Measurements from ENCODE around the gene MAPK8.

MAPK8 gene

DNA sequence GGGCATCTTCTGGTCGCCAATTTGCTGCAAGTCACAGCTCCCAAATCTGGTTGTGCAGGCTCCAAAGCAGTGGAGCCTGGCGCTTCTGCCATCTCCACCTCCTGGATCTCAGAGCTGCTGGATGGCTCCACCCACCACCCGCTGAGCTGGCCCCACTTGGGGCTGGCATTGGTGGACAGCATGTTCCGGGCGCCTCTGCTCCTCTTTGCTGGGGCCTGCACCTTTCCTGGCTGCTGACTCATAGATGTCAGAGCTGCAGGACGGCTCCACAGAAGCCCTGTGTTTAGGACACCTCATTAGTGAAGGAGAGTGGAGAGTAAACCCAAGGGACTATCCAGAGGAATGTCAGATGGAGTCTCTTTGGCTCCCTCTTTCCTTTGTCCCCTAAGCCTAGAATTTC is 27.4 kb downstream of the MAPK8 start:
- Histone ChIP-seq H3K4me3 (ENCODE audit: low read depth, low read length) (no peak overlapping the region), H3K27me3 (ENCODE audit: control insufficient read depth, insufficient read depth, low read length) (no peaks in the 10 kb centered on the region), H2AFZ (no peak overlapping the region), H3K79me2 (peaks cover 46% of the 10 kb centered on the region), H3K27ac (no peak overlapping the region), H3K9me3 (ENCODE audit: control insufficient read depth, low read length) (no peaks in the 10 kb centered on the region), H3K9ac (no peak overlapping the region), H3K4me2 (ENCODE audit: low read length) (no peak overlapping the region), H3K36me3 (ENCODE audit: control insufficient read depth, insufficient read depth, low read length) (no peaks in the 10 kb centered on the region), H3K4me1 (no peaks in the 10 kb centered on the region)
- TF ChIP-seq, protein P1, sequence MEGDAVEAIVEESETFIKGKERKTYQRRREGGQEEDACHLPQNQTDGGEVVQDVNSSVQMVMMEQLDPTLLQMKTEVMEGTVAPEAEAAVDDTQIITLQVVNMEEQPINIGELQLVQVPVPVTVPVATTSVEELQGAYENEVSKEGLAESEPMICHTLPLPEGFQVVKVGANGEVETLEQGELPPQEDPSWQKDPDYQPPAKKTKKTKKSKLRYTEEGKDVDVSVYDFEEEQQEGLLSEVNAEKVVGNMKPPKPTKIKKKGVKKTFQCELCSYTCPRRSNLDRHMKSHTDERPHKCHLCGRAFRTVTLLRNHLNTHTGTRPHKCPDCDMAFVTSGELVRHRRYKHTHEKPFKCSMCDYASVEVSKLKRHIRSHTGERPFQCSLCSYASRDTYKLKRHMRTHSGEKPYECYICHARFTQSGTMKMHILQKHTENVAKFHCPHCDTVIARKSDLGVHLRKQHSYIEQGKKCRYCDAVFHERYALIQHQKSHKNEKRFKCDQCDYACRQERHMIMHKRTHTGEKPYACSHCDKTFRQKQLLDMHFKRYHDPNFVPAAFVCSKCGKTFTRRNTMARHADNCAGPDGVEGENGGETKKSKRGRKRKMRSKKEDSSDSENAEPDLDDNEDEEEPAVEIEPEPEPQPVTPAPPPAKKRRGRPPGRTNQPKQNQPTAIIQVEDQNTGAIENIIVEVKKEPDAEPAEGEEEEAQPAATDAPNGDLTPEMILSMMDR (IDR thresholded peaks at IDR 0.05) = no peak

DNA sequence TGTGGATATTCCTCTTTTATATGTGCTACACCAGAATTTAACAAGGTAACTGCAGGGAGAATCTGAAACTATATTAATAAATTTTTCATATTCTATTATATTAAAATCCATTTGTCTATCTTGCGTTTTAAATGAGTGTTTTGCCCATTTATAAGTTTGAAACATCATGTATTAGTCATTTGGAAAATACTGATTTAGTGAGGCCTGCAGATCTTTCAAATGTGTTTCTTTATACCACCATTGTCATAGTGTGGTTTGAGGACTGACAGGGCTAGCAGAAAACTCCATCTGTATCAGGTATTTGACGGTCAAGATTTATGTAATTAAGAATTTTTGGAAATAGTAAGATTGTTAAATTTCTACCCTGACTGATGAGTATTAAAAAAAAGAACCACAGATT is 29.3 kb downstream of the MAPK8 start:
- H3K79me2 ChIP-seq = peaks cover 38% of the 10 kb centered on the region
- no peaks in the 10 kb centered on the region for H3K9me3 ChIP-seq (ENCODE audit: control insufficient read depth, low read length)
- no peak overlapping the region for H3K4me3 ChIP-seq (ENCODE audit: low read depth, low read length)
- H3K27ac ChIP-seq = no peak overlapping the region
- TF ChIP-seq, protein P1 (IDR thresholded peaks at IDR 0.05) = no peak
- no peaks in the 10 kb centered on the region for H3K27me3 ChIP-seq (ENCODE audit: control insufficient read depth, insufficient read depth, low read length)
- no peaks in the 10 kb centered on the region for H3K36me3 ChIP-seq (ENCODE audit: control insufficient read depth, insufficient read depth, low read length)
- no peak overlapping the region for H2AFZ ChIP-seq
- no peak overlapping the region for H3K9ac ChIP-seq
- no peak overlapping the region for H3K4me2 ChIP-seq (ENCODE audit: low read length)
- no peaks in the 10 kb centered on the region for H3K4me1 ChIP-seq

DNA sequence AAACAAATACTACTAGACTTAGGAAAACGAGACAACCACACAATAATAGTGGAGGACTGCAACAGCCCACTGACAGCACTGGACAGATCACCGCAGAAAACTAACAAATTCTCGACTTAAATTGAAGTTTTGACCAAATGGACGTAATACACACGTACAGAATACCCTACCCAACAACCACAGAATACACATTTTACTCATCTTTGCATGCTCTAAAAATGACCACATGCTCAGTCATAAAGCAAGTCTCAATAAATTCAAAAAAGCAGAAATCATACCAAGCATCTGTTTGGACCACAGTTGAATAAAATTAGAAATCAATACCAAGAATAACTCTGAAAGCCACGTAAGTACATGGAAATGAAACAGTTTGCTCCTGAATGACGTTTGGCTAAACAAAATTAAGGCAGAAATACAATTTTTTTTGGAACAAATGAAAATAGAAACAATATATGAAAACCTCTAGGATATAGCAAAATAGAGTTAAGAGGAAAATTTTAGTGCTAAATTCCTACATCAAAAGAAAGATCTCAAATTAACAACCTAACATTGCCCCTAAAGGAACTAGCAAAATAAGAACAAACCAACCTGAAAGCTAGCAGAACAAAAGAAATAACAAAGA is 30.6 kb downstream of the MAPK8 start:
- H3K9me3 ChIP-seq (ENCODE audit: control insufficient read depth, low read length) = no peaks in the 10 kb centered on the region
- no peaks in the 10 kb centered on the region for H3K27me3 ChIP-seq (ENCODE audit: control insufficient read depth, insufficient read depth, low read length)
- no peaks in the 10 kb centered on the region for H3K4me1 ChIP-seq
- peaks cover 30% of the 10 kb centered on the region for H3K79me2 ChIP-seq
- no peak overlapping the region for H2AFZ ChIP-seq
- TF ChIP-seq, protein P1 (IDR thresholded peaks at IDR 0.05) = no peak
- H3K36me3 ChIP-seq (ENCODE audit: control insufficient read depth, insufficient read depth, low read length) = no peaks in the 10 kb centered on the region
- no peak overlapping the region for H3K4me3 ChIP-seq (ENCODE audit: low read depth, low read length)
- H3K9ac ChIP-seq = no peak overlapping the region
- no peak overlapping the region for H3K4me2 ChIP-seq (ENCODE audit: low read length)
- no peak overlapping the region for H3K27ac ChIP-seq

DNA sequence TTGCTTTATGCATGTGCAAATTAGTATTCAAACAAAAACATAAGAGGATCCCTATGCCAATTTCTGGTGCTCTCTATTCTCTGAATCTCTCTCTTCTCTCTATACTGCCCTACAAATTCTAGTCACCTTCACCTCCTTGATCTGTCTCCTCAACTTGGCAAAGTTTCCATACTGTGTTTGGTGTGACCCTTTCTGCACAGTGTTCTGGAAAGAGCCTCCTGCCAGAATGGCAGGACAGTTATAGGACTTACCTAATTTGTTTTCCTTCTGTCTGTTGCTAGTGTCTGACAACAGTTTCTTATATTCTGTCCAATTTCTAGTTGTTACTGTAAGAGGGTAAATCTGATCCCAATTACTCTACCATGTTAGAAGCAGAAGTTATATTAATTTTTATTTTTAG is 34.3 kb downstream of the MAPK8 start:
- no peak overlapping the region for H3K27ac ChIP-seq
- no peaks in the 10 kb centered on the region for H3K36me3 ChIP-seq (ENCODE audit: control insufficient read depth, insufficient read depth, low read length)

More for the DNA sequence above, 34.3 kb downstream of the MAPK8 start:
- no peak overlapping the region for H3K4me2 ChIP-seq (ENCODE audit: low read length)
- H2AFZ ChIP-seq = no peak overlapping the region
- H3K27me3 ChIP-seq (ENCODE audit: control insufficient read depth, insufficient read depth, low read length) = no peaks in the 10 kb centered on the region
- H3K4me3 ChIP-seq (ENCODE audit: low read depth, low read length) = no peak overlapping the region
- H3K79me2 ChIP-seq = peaks cover 20% of the 10 kb centered on the region
- H3K9me3 ChIP-seq (ENCODE audit: control insufficient read depth, low read length) = no peaks in the 10 kb centered on the region
- H3K9ac ChIP-seq = no peak overlapping the region
- H3K4me1 ChIP-seq = no peaks in the 10 kb centered on the region
- TF ChIP-seq, protein P1 (IDR thresholded peaks at IDR 0.05) = no peak

All from parathyroid adenoma (tissue), 2 donors.